ENCODE measurements around the gene COQ7. TPM values are rescaled to one million over a fixed set of nuclear protein-coding genes. Genes with fewer than 3 reads are reported as not detected.

COQ7 gene
- total and polyA plus RNA-seq, 2 donors (not counting 1 experiment from before 2014, with no cell fraction given), result 12.4 to 19.8 TPM

DNA sequence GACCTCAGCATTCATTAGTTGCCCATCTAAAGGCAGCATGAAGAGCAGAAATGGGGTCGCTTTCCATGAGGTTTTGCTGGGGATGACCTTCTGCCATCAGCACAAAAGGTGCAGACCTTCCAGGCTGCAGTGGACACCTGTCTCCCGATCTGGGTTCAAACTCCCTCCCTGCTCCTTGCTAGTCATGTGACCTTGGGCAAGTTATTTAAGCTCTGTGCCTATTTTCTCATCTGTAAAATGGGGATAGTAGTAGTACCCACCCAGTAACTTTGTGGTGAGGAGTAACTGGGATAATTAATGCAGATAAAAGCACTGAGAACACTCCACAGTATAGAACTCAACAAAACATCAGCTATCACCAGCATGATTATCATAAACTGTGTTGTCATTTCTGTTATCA lies 21.4 kb upstream of the COQ7 start:
- DNase-seq (ENCODE audit: low read depth in 2 of 2), result no peak
- Histone ChIP-seq H3K27me3 (ENCODE audit: control insufficient read depth, insufficient read depth, low read length) (no peaks in the 10 kb centered on the region), H3K36me3 (ENCODE audit: control insufficient read depth, insufficient read depth, low read length) (no peaks in the 10 kb centered on the region)

DNA sequence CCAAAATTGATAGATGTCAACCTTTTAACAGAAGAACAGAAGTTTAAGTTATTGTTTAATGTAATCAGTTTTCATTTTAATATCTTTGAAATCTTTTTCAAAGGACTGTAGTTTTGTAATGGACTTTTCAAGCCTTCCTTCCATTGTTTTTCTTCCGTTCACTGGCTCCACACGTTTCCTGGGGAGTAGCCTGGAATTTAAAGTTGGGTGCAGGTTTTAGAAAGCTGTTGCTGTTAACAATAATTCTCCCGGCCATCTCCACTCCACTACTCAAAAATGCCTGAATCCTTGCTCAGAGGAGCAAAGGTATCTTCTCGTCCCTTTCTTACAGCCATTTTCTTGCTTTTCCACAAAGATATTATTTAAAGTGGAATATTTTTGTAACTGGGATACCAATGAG lies 4.7 kb upstream of the COQ7 start:
- no peak overlapping the region for H3K4me2 ChIP-seq (ENCODE audit: extremely low read depth, insufficient read depth, low read length)
- no peaks in the 10 kb centered on the region for H3K36me3 ChIP-seq (ENCODE audit: control insufficient read depth, insufficient read depth, low read length)
- no peak for TF ChIP-seq EZH2 (IDR thresholded peaks at IDR 0.05; ENCODE audit: low read length, missing control alignments)
- TF ChIP-seq, protein P1, sequence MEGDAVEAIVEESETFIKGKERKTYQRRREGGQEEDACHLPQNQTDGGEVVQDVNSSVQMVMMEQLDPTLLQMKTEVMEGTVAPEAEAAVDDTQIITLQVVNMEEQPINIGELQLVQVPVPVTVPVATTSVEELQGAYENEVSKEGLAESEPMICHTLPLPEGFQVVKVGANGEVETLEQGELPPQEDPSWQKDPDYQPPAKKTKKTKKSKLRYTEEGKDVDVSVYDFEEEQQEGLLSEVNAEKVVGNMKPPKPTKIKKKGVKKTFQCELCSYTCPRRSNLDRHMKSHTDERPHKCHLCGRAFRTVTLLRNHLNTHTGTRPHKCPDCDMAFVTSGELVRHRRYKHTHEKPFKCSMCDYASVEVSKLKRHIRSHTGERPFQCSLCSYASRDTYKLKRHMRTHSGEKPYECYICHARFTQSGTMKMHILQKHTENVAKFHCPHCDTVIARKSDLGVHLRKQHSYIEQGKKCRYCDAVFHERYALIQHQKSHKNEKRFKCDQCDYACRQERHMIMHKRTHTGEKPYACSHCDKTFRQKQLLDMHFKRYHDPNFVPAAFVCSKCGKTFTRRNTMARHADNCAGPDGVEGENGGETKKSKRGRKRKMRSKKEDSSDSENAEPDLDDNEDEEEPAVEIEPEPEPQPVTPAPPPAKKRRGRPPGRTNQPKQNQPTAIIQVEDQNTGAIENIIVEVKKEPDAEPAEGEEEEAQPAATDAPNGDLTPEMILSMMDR (conservative IDR thresholded peaks at IDR 0.05 in 1 of 2, IDR thresholded peaks at IDR 0.05 in 1 of 2; ENCODE audit: low read depth in 1 of 2, low read length in 2 of 2), result no peak
- H2AFZ ChIP-seq (ENCODE audit: low read length), result no peak overlapping the region
- H3K27me3 ChIP-seq (ENCODE audit: control insufficient read depth, insufficient read depth, low read length), result no peaks in the 10 kb centered on the region
- H3K9me3 ChIP-seq (ENCODE audit: control insufficient read depth, insufficient read depth, low read depth, low read length), result no peaks in the 10 kb centered on the region
- no peak overlapping the region for H3K9ac ChIP-seq (ENCODE audit: insufficient read depth, low read length)
- H3K4me3 ChIP-seq (replicated peaks in 1 of 4; ENCODE audit: control extremely low read depth in 1 of 4, insufficient read depth in 1 of 4, low read depth in 3 of 4, low read length in 4 of 4), result no peak overlapping the region
- H3K27ac ChIP-seq (ENCODE audit: insufficient read depth, low read length), result no peak overlapping the region
- no peaks in the 10 kb centered on the region for H4K20me1 ChIP-seq (ENCODE audit: control insufficient read depth, extremely low read depth, insufficient read depth, low read length)
- no peak for DNase-seq (ENCODE audit: low read depth in 2 of 2)
- no peaks in the 10 kb centered on the region for H3K4me1 ChIP-seq (ENCODE audit: control insufficient read depth, extremely low read depth, insufficient read depth, low read length)
- H3K79me2 ChIP-seq (ENCODE audit: control insufficient read depth, insufficient read depth, low read length), result no peaks in the 10 kb centered on the region

More for the DNA sequence above, 21.4 kb upstream of the COQ7 start:
- no peak for TF ChIP-seq EZH2 (IDR thresholded peaks at IDR 0.05; ENCODE audit: low read length, missing control alignments)
- TF ChIP-seq, protein P1 (conservative IDR thresholded peaks at IDR 0.05 in 1 of 2, IDR thresholded peaks at IDR 0.05 in 1 of 2; ENCODE audit: low read depth in 1 of 2, low read length in 2 of 2), result no peak
- Histone ChIP-seq H4K20me1 (ENCODE audit: control insufficient read depth, extremely low read depth, insufficient read depth, low read length) (no peaks in the 10 kb centered on the region), H3K4me3 (replicated peaks in 1 of 4; ENCODE audit: control extremely low read depth in 1 of 4, insufficient read depth in 1 of 4, low read depth in 3 of 4, low read length in 4 of 4) (no peak overlapping the region), H3K4me1 (ENCODE audit: control insufficient read depth, extremely low read depth, insufficient read depth, low read length) (no peaks in the 10 kb centered on the region), H3K79me2 (ENCODE audit: control insufficient read depth, insufficient read depth, low read length) (no peaks in the 10 kb centered on the region), H3K4me2 (ENCODE audit: extremely low read depth, insufficient read depth, low read length) (no peak overlapping the region), H3K27ac (ENCODE audit: insufficient read depth, low read length) (no peak overlapping the region), H3K9ac (ENCODE audit: insufficient read depth, low read length) (no peak overlapping the region), H3K9me3 (ENCODE audit: control insufficient read depth, insufficient read depth, low read depth, low read length) (no peaks in the 10 kb centered on the region), H2AFZ (ENCODE audit: low read length) (no peak overlapping the region)

GRCh38 chr16:19066988-19067348 lies 446 bp upstream of the COQ7 start:
- peak overlapping the region; percentile 9 for H2AFZ ChIP-seq (ENCODE audit: low read length)
- H3K9ac ChIP-seq (ENCODE audit: insufficient read depth, low read length), result peak overlapping the region; percentile 38
- no peaks in the 10 kb centered on the region for H3K27me3 ChIP-seq (ENCODE audit: control insufficient read depth, insufficient read depth, low read length)
- TF ChIP-seq, protein P1 (conservative IDR thresholded peaks at IDR 0.05 in 1 of 2, IDR thresholded peaks at IDR 0.05 in 1 of 2; ENCODE audit: low read depth in 1 of 2, low read length in 2 of 2), result no peak
- TF ChIP-seq EZH2 (IDR thresholded peaks at IDR 0.05; ENCODE audit: low read length, missing control alignments), result no peak
- no peaks in the 10 kb centered on the region for H3K36me3 ChIP-seq (ENCODE audit: control insufficient read depth, insufficient read depth, low read length)
- H3K79me2 ChIP-seq (ENCODE audit: control insufficient read depth, insufficient read depth, low read length), result no peaks in the 10 kb centered on the region
- H3K27ac ChIP-seq (ENCODE audit: insufficient read depth, low read length), result peak overlapping the region; percentile 100
- H3K4me1 ChIP-seq (ENCODE audit: control insufficient read depth, extremely low read depth, insufficient read depth, low read length), result no peaks in the 10 kb centered on the region
- no peaks in the 10 kb centered on the region for H4K20me1 ChIP-seq (ENCODE audit: control insufficient read depth, extremely low read depth, insufficient read depth, low read length)
- no peak overlapping the region for H3K4me2 ChIP-seq (ENCODE audit: extremely low read depth, insufficient read depth, low read length)
- no peak for DNase-seq (ENCODE audit: low read depth in 2 of 2)
- peak overlapping the region in 2 of 4 experiments; percentile 26 to 88 for H3K4me3 ChIP-seq (replicated peaks in 1 of 4; ENCODE audit: control extremely low read depth in 1 of 4, insufficient read depth in 1 of 4, low read depth in 3 of 4, low read length in 4 of 4)
- H3K9me3 ChIP-seq (ENCODE audit: control insufficient read depth, insufficient read depth, low read depth, low read length), result no peaks in the 10 kb centered on the region

Data from fibroblast of lung (primary cell).